GM12874 (cell line): ENCODE results near the gene MRPS23.

ENCODE experiments used
- CTCF ChIP-seq: IDR thresholded peaks from 2 replicates; pipeline ENCODE4 v1.5.1; 2011; ENCODE audit warnings: low read depth, mild to moderate bottlenecking, control low read depth, low read length, moderate library complexity; ENCODE audit not compliant: insufficient read depth

Gene MRPS23

GRCh38 chr17:57808882-57809281 lies 41.0 kb downstream of the MRPS23 start:
- no peak for TF ChIP-seq CTCF

GRCh38 chr17:57806167-57806830 lies 43.5 kb downstream of the MRPS23 start:
- no peak for TF ChIP-seq CTCF

- no peak for TF ChIP-seq CTCF
Observed at GRCh38 chr17:57803021-57803420, 46.8 kb downstream of the MRPS23 start.

GRCh38 chr17:57801044-57801711 lies 48.7 kb downstream of the MRPS23 start:
- no peak for TF ChIP-seq CTCF

GRCh38 chr17:57794841-57795240 lies 55.0 kb downstream of the MRPS23 start:
- no peak for TF ChIP-seq CTCF

GRCh38 chr17:57788725-57789124 lies 61.1 kb downstream of the MRPS23 start:
- TF ChIP-seq CTCF: no peak

GRCh38 chr17:57785022-57785421 lies 64.8 kb downstream of the MRPS23 start:
- TF ChIP-seq CTCF: no peak
